ENCODE measurements around the gene EPHB6.

Gene EPHB6

DNA sequence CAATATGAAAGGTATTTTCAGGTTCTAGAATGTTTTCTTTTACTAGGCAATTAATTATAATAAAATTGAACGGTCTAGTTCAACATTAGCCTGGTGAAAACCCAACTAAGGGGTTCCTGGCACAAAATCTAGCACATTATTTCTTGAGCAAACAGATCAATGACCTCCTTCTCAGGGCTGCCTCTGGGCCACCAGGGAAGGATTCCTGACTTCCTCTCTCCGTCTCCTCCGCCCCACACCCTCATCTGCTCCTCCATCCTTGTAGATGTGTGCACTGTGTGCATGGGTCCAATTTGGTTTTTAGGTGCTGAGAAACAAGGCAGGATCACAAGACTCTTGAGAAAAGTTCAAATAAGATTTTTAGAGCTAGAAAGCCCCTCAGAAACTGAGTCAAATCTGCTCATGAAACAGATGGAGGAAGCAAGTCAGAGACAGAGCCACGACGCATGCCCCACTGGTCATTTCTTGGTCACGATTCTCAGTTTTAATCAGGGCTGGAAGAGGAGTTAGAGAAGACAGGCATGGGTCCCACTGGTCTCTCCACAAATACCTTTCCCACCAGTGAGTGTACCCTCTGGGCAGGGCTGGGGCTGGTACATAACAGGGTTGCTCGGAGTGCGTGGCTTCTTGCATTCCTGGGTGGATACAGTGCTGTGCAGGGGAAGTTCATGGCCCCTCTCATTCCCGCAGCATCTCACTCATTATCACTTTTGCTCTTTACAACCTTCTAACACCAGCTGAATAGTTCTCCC lies 26.9 kb downstream of the EPHB6 start:
- no peak for TF ChIP-seq CTCF (IDR thresholded peaks at IDR 0.05; ENCODE audit: borderline replicate concordance, control extremely low read depth, extremely low read depth, insufficient read depth, missing control alignments)
- DNase-seq (ENCODE audit: low spot score), result no peak
- in situ Hi-C loops (cut with MboI; ENCODE audit: low sequenced_read_pairs, unreplicated experiment), result no loop called here

DNA sequence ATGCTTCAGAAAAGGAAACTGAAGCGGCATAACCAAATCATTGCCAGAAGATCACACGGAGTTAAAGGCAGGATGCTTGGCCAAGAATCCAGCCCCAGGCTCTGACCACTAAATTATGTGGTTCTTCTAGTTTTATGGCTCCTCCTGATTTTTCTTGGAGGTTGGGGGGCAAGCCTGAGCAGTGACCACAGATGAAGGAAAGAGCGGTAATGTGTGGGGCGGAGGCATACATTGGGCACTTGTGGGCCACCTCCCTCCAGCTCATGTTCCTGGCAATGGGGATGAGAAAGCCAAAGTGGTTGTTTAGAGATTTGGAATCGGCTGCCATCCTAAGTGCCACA lies 27.4 kb downstream of the EPHB6 start:
- DNase-seq (ENCODE audit: low spot score), result no peak
- no peak for TF ChIP-seq CTCF (IDR thresholded peaks at IDR 0.05; ENCODE audit: borderline replicate concordance, control extremely low read depth, extremely low read depth, insufficient read depth, missing control alignments)
- in situ Hi-C loops (cut with MboI; ENCODE audit: low sequenced_read_pairs, unreplicated experiment), result no loop called here

DNA sequence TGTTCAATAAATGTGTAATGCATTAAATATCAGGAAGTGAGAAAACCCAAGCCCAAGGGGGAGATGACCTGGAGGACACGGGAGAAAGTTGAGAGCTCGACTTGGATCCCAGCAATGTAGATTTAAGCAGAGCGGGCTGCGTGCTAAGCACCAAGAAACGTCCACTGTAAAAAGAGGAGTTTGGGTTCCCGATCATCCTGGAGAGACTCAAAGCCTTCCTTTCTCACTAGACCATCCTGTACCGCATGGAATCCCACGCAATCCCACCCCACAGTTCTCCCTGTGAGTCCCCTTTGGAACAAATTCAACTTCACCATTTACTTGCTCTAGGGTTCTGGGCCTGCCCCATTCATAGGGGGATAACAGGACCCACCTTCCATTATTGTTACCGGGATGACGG lies 28.3 kb downstream of the EPHB6 start:
- no peak for DNase-seq (ENCODE audit: low spot score)
- in situ Hi-C loops (cut with MboI; ENCODE audit: low sequenced_read_pairs, unreplicated experiment), result no loop called here
- no peak for TF ChIP-seq CTCF (IDR thresholded peaks at IDR 0.05; ENCODE audit: borderline replicate concordance, control extremely low read depth, extremely low read depth, insufficient read depth, missing control alignments)

GRCh38 chr7:142883571-142884285 lies 28.9 kb downstream of the EPHB6 start:
- DNase-seq (ENCODE audit: low spot score), result no peak
- in situ Hi-C loops (cut with MboI; ENCODE audit: low sequenced_read_pairs, unreplicated experiment), result no loop called here
- no peak for TF ChIP-seq CTCF (IDR thresholded peaks at IDR 0.05; ENCODE audit: borderline replicate concordance, control extremely low read depth, extremely low read depth, insufficient read depth, missing control alignments)

DNA sequence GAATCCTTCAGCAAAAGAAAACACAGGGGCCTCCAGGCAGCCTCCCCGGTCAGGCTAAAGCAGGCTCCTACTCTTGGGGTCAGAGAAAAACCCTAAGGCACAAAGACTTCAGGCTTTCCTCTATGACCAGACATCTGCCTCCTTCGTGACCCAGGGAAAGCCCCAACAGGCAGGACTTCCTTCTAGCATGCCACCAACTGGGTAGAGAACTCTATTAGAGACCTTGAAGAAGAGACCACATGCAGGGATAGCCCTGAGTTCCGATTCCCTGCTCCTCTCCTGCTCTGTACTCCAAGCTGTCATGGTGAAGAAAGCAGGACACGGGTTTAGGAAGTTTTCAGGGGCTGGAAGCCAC lies 29.4 kb downstream of the EPHB6 start:
- DNase-seq (ENCODE audit: low spot score), result no peak
- in situ Hi-C loops (cut with MboI; ENCODE audit: low sequenced_read_pairs, unreplicated experiment), result no loop called here
- TF ChIP-seq CTCF (IDR thresholded peaks at IDR 0.05; ENCODE audit: borderline replicate concordance, control extremely low read depth, extremely low read depth, insufficient read depth, missing control alignments), result no peak

- in situ Hi-C loops (cut with MboI; ENCODE audit: low sequenced_read_pairs, unreplicated experiment), result no loop called here
- DNase-seq (ENCODE audit: low spot score), result no peak
- no peak for TF ChIP-seq CTCF (IDR thresholded peaks at IDR 0.05; ENCODE audit: borderline replicate concordance, control extremely low read depth, extremely low read depth, insufficient read depth, missing control alignments)
Measured at GRCh38 chr7:142885311-142886230, 30.7 kb downstream of the EPHB6 start, which contains the start of gene TRPV6. Gene TRPV6 (minus strand): TSS chr7:142885745.
